KOPT-K1 (cell line): Measurements from ENCODE around the gene KIF18A.
"Not testable (repeated sequence)": the region's sequence is repeated elsewhere in the genome, so short reads cannot be mapped to it uniquely, and the experiment has no call there.

Experiments
- H3K27ac ChIP-seq: fragments of 200-600 bp; sonication (generic); 2 replicates; pipeline ENCODE4 v1.5.1; 2016; ENCODE audit warnings: antibody characterized with exemption, mild to moderate bottlenecking, low read depth, low read length; ENCODE audit not compliant: poor library complexity, severe bottlenecking
- H3K36me3 ChIP-seq: fragments of 200-600 bp; sonication (generic); 2 replicates; pipeline ENCODE4 v1.5.1; 2017; ENCODE audit warnings: antibody characterized with exemption, mild to moderate bottlenecking, low read length, moderate library complexity; ENCODE audit not compliant: insufficient read depth
- H3K9me3 ChIP-seq: fragments of 200-600 bp; sonication (generic); 2 replicates; pipeline ENCODE4 v1.5.1; 2017; ENCODE audit warnings: antibody characterized with exemption, low read length, mild to moderate bottlenecking; ENCODE audit not compliant: insufficient read depth, poor library complexity, severe bottlenecking

Gene KIF18A

GRCh38 chr11:28107750-28108618, at the start of gene KIF18A, which contains the start of gene METTL15:
TSS of gene KIF18A (minus strand) at chr11:28108156. CDS start at chr11:28097947, 10,209 bp downstream.
TSS of gene METTL15 (plus strand) at chr11:28108388. CDS start at chr11:28113335, 4,947 bp downstream.
- H3K9me3 ChIP-seq = no peaks in the 10 kb centered on the region
- peaks cover 9% of the 10 kb centered on the region; the same call in 1 of the 2 replicates for H3K36me3 ChIP-seq
- peak within 1 kb of the TSS; percentile 85 for H3K27ac ChIP-seq

- H3K36me3 ChIP-seq = peaks cover 17% of the 10 kb centered on the region
- no peaks in the 10 kb centered on the region for H3K9me3 ChIP-seq
- no peak overlapping the region for H3K27ac ChIP-seq
These were observed 45.6 kb upstream of the KIF18A start for GRCh38 chr11:28153586-28153985.

DNA sequence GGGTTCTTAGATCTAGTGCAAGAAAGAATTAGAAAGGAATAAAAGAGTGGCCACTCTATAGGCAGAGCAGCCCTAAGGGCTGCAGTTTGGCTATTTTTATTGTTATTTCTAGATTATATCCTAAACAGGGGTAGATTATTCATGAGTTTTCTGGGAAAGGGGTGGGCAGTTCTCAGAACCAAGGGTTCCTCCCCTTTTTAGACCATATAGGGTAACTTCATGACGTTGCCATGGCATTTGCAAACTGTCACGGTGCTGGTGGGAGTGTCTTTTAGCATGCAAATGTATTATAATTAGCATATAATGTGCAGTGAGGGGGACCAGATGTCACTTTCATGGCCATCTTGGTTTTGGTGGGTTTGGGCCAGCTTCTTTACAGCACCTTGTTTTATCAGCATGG, 44.8 kb upstream of the KIF18A start:
- no peaks in the 10 kb centered on the region for H3K9me3 ChIP-seq
- no peak overlapping the region for H3K27ac ChIP-seq
- H3K36me3 ChIP-seq = peaks cover 9% of the 10 kb centered on the region; the same call in 1 of the 2 replicates

- H3K36me3 ChIP-seq = no peaks in the 10 kb centered on the region
- H3K9me3 ChIP-seq = peaks cover 6% of the 10 kb centered on the region
- no peak overlapping the region for H3K27ac ChIP-seq
These were observed 38.3 kb upstream of the KIF18A start for GRCh38 chr11:28146123-28146751.

DNA sequence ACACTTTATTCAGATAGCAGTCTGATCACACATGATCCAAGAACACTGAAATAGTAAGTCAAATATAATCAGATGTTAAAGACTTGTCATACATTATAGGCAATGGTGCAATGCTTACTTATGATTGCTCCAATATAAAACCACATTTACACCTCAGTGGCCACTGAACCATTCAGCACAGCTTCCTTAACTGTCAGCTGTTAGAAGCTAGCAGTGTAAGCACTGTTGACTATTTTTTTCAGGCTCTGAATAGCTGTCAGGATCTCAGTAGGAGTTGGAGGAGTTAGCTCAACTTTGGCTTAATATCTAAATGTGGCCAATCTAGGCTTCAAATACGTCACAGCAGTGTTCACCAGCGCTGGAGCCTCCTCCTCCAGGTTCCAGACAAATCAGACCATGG, 36.9 kb upstream of the KIF18A start:
- peaks cover 20% of the 10 kb centered on the region for H3K9me3 ChIP-seq
- no peak overlapping the region for H3K27ac ChIP-seq
- no peaks in the 10 kb centered on the region for H3K36me3 ChIP-seq

DNA sequence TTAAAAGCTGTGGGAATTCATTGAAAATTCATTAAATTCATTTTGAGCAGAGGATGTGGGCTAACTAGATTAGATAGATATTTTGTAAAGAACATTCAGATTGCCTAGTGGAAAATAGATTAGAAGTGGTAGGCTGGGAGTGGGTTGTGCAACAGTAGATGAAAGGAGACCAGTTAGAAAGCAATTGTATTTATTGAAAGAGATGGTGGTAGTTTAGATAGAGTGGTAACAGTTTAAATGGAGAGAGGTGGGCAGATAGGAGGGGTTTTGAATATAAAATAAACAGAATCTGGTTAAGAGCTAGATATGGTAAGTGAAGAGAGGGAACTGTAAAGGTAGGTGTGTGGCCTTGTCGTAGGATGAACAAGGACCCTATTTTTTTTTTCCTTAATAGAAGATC, 34.8 kb upstream of the KIF18A start:
- H3K9me3 ChIP-seq = peaks cover 41% of the 10 kb centered on the region
- H3K27ac ChIP-seq = no peak overlapping the region
- H3K36me3 ChIP-seq = peaks cover 10% of the 10 kb centered on the region; the same call in 1 of the 2 replicates

DNA sequence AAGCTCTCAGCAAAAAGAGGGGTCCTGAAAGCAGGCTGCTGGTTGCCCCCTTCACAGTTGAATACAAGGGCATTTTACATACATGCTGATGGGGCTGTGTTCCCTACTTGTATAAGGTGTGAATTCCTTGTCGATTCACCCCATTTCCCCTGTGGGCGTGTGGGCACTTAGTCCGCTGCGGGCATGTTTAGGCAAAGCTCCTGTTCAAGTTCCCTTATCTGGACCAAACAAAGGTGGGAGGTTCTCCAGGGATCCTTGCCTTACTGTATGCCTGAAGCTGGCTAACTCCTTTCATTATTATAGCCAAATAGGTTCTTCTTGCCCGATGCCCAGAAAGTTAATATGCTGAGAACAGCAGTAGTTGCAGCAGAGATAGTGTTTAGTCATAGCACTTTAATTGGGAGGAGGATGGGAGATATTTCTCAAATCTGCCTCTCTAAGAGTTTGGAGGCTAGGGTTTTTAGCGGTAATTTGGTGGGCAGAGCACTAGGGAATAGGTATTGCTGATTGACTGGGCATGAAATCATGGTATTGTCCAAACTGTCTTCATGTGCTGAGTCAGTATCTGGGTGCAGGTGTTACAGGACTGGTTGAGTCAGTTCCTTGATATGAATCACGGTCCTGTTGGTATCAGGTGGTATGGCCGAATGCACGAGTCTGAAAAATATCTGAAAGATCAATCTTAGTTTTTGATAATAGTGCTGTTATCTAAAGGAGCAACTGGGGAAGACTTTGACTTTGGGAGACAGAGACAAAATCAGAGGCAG, 32.9 kb upstream of the KIF18A start:
- H3K27ac ChIP-seq = no peak overlapping the region

GRCh38 chr11:28139841-28140415, 32.0 kb upstream of the KIF18A start:
- Histone ChIP-seq H3K27ac (no peak overlapping the region), H3K36me3 (peaks cover 23% of the 10 kb centered on the region), H3K9me3 (peaks cover 69% of the 10 kb centered on the region)

More for the DNA sequence above, 32.9 kb upstream of the KIF18A start:
- H3K36me3 ChIP-seq = peaks cover 14% of the 10 kb centered on the region; the same call in 1 of the 2 replicates
- peaks cover 59% of the 10 kb centered on the region for H3K9me3 ChIP-seq

DNA sequence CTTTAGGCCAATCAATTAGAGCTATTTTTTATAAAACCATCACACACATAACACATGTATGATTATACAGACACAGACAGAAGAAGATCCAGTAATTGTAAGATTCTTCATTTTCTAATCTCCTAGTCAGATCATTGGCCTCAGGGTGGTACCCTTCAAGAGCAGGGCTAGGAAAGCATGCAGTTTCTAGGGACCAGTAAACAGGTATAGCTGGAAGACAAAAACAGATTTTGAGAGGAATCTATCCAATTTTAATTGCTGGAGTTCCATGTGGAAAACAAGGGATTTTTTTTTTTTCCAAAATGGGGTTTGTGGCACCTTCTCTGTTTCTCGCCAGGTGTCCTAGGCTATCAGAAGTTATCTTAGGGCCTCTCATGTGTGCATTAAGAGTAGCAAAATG, 29.9 kb upstream of the KIF18A start:
- Histone ChIP-seq H3K9me3 (peaks cover 85% of the 10 kb centered on the region), H3K36me3 (peaks cover 38% of the 10 kb centered on the region)

DNA sequence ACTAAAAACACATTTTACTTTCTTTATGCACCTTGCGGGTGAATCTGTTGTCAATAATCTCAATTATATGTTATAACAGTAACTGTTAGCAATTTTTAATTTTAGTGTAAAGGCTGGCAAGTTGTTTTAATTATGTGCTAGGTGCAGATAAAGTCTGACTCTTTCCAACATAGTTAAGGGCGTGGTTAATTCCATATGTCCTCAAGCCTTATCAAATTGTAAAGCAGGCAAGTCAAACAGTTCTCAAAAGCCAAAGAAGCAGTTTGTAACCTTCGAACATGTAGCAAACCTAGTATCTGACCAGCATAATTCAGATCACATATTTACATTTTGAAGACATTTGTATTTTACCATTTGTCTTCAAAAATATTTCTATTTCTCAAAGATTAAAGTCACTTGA, 29.4 kb upstream of the KIF18A start:
- H3K27ac ChIP-seq = no peak overlapping the region
- peaks cover 85% of the 10 kb centered on the region for H3K9me3 ChIP-seq
- peaks cover 38% of the 10 kb centered on the region for H3K36me3 ChIP-seq

More for the DNA sequence above, 29.9 kb upstream of the KIF18A start:
- H3K27ac ChIP-seq = no peak overlapping the region

DNA sequence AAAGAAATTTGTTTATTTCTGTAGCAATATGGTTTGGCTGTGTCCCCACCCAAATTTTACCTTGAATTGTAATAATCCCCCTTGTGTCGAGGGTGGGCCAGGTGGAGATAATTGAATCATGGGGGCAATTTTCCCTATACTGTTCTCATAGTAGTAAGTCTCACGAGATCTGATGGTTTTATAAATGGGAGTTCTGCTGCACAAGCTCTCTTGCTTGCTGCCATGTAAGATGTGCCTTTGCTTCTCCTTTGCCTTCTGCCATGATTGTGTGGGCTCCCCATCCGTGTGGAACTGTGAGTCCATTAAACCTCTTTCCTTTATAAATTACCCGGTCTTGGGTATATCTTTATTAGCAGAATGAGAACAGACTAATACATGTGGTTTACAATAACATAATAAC, 28.2 kb upstream of the KIF18A start:
- Histone ChIP-seq H3K36me3 (peaks cover 40% of the 10 kb centered on the region), H3K9me3 (peaks cover 79% of the 10 kb centered on the region)
- not testable (repeated sequence) for H3K27ac ChIP-seq

DNA sequence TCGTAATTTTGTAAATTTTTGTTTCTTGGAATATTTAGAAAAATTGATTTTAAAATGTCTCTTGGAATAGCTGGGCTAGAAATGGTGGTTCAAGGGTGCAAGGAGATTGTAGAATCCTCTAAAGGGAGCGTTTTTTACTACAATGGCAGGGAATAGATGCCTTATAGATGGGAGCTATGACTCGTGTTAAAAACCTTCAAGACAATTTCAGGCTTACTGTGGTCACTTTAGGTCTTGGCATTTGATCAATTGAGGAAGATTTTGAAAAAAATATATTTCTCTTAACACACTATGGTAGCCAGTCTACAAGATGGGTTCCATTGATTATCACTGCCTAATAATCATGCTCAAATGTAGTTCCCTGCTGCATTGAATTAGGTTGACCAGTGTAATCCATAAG, 25.2 kb upstream of the KIF18A start:
- Histone ChIP-seq H3K9me3 (peaks cover 48% of the 10 kb centered on the region), H3K36me3 (peaks cover 42% of the 10 kb centered on the region), H3K27ac (no peak overlapping the region)

- H3K36me3 ChIP-seq = peaks cover 39% of the 10 kb centered on the region
- no peak overlapping the region for H3K27ac ChIP-seq
- H3K9me3 ChIP-seq = peaks cover 42% of the 10 kb centered on the region
These were observed 24.6 kb upstream of the KIF18A start for GRCh38 chr11:28132548-28132947.

- H3K36me3 ChIP-seq = peaks cover 20% of the 10 kb centered on the region; the same call in 1 of the 2 replicates
- no peaks in the 10 kb centered on the region for H3K9me3 ChIP-seq
- H3K27ac ChIP-seq = no peak overlapping the region
These were observed 15.2 kb upstream of the KIF18A start for GRCh38 chr11:28123151-28123581.
